ENCODE data around the gene LILRA6. TPM values are rescaled to one million over a fixed set of nuclear protein-coding genes. Genes with fewer than 3 reads are reported as not detected.
A peak's percentile ranks its signal among the peaks of the same experiment; 100 is the strongest.

Gene LILRA6
- total and polyA plus RNA-seq, 2 of the 13 experiments (the other 11 are each of a cell fraction or from before 2014, with no cell fraction given): not detected

DNA sequence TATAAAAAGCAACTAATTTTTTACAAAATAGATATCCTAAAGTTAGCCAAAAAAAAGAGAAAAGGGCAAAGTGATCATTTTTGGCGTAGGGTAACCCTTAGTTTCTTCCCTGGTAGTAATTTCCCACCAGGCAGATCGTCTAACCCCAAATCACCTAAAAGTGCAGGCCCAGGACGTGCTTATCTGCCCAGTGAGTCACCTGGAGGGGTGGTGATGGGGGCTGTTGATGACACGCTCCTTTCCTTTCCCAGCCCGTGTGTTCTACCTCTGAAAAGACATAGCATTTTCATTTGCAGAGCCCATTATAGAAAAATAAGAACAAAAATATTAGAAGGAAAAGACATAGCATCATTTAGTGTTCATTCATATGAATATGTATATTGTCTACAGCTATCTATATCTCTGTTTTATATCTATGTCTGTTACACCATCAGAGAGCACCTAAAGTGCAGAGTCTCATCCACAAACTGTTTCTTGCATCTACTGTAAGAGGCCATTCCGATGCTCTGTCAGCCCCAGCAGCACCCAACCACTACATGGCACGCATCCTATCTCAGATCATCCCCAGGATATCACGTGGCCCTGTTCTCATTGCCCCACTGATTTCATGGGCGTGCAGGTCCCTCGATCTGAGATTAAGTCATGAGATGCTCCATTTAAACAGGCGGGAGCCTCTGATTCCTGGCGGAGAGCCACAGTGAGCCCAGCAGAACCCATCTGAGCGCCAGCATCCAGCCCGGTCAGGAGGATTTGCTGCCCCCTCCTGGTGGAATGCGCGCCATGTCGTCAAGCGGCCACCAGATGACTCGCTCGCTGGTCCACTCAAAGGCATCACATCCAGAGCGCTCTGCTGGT, 11.3 kb downstream of the LILRA6 start (continued):
- TF ChIP-seq, protein P1, sequence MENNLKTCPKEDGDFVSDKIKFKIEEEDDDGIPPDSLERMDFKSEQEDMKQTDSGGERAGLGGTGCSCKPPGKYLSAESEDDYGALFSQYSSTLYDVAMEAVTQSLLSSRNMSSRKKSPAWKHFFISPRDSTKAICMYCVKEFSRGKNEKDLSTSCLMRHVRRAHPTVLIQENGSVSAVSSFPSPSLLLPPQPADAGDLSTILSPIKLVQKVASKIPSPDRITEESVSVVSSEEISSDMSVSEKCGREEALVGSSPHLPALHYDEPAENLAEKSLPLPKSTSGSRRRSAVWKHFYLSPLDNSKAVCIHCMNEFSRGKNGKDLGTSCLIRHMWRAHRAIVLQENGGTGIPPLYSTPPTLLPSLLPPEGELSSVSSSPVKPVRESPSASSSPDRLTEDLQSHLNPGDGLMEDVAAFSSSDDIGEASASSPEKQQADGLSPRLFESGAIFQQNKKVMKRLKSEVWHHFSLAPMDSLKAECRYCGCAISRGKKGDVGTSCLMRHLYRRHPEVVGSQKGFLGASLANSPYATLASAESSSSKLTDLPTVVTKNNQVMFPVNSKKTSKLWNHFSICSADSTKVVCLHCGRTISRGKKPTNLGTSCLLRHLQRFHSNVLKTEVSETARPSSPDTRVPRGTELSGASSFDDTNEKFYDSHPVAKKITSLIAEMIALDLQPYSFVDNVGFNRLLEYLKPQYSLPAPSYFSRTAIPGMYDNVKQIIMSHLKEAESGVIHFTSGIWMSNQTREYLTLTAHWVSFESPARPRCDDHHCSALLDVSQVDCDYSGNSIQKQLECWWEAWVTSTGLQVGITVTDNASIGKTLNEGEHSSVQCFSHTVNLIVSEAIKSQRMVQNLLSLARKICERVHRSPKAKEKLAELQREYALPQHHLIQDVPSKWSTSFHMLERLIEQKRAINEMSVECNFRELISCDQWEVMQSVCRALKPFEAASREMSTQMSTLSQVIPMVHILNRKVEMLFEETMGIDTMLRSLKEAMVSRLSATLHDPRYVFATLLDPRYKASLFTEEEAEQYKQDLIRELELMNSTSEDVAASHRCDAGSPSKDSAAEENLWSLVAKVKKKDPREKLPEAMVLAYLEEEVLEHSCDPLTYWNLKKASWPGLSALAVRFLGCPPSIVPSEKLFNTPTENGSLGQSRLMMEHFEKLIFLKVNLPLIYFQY (CRISPR knock-in tag; IDR thresholded peaks at IDR 0.05; ENCODE audit: borderline replicate concordance): peak; percentile 82
- TF ChIP-seq ZNF552 (CRISPR knock-in tag; IDR thresholded peaks at IDR 0.05; ENCODE audit: borderline replicate concordance): no peak
- no peak for TF ChIP-seq ZNF747 (CRISPR knock-in tag; IDR thresholded peaks at IDR 0.05; ENCODE audit: borderline replicate concordance)
- no peak for TF ChIP-seq TAF15 (IDR thresholded peaks at IDR 0.05; ENCODE audit: low read depth, low read length, poor library complexity, severe bottlenecking)
- no peak for TF ChIP-seq ZFP82 (CRISPR knock-in tag; IDR thresholded peaks at IDR 0.05; ENCODE audit: borderline replicate concordance)
- TF ChIP-seq MAF1 (CRISPR knock-in tag; IDR thresholded peaks at IDR 0.05; ENCODE audit: borderline replicate concordance): no peak
- no peak; the same call in 1 of the 2 replicates for TF ChIP-seq ZNF232 (CRISPR knock-in tag; IDR thresholded peaks at IDR 0.05; ENCODE audit: borderline replicate concordance)
- TF ChIP-seq NFKBIZ (CRISPR knock-in tag; IDR thresholded peaks at IDR 0.05): no peak
- peak; percentile 4 for TF ChIP-seq ASH2L (IDR thresholded peaks at IDR 0.05; ENCODE audit: insufficient read length, low read depth, low read length)
- TF ChIP-seq, protein P2, sequence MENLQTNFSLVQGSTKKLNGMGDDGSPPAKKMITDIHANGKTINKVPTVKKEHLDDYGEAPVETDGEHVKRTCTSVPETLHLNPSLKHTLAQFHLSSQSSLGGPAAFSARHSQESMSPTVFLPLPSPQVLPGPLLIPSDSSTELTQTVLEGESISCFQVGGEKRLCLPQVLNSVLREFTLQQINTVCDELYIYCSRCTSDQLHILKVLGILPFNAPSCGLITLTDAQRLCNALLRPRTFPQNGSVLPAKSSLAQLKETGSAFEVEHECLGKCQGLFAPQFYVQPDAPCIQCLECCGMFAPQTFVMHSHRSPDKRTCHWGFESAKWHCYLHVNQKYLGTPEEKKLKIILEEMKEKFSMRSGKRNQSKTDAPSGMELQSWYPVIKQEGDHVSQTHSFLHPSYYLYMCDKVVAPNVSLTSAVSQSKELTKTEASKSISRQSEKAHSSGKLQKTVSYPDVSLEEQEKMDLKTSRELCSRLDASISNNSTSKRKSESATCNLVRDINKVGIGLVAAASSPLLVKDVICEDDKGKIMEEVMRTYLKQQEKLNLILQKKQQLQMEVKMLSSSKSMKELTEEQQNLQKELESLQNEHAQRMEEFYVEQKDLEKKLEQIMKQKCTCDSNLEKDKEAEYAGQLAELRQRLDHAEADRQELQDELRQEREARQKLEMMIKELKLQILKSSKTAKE (CRISPR knock-in tag; IDR thresholded peaks at IDR 0.05; ENCODE audit: borderline replicate concordance): no peak
- TF ChIP-seq, protein P3, sequence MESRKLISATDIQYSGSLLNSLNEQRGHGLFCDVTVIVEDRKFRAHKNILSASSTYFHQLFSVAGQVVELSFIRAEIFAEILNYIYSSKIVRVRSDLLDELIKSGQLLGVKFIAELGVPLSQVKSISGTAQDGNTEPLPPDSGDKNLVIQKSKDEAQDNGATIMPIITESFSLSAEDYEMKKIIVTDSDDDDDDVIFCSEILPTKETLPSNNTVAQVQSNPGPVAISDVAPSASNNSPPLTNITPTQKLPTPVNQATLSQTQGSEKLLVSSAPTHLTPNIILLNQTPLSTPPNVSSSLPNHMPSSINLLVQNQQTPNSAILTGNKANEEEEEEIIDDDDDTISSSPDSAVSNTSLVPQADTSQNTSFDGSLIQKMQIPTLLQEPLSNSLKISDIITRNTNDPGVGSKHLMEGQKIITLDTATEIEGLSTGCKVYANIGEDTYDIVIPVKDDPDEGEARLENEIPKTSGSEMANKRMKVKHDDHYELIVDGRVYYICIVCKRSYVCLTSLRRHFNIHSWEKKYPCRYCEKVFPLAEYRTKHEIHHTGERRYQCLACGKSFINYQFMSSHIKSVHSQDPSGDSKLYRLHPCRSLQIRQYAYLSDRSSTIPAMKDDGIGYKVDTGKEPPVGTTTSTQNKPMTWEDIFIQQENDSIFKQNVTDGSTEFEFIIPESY (CRISPR knock-in tag; IDR thresholded peaks at IDR 0.05): peak; percentile 67; the same call in 1 of the 2 replicates
- no peak for TF ChIP-seq ZNF460 (CRISPR knock-in tag; IDR thresholded peaks at IDR 0.05; ENCODE audit: borderline replicate concordance)
- TF ChIP-seq ZNF468 (CRISPR knock-in tag; IDR thresholded peaks at IDR 0.05): no peak
- no peak for TF ChIP-seq ZSCAN22 (CRISPR knock-in tag; IDR thresholded peaks at IDR 0.05)

All from HepG2 (cell line).